Measurements from ENCODE around the gene SLC16A14.

The SLC16A14 gene

GRCh38 chr2:230043461-230043860 lies 25.3 kb downstream of the SLC16A14 start:
- in situ Hi-C loops (cut with HindIII; ENCODE audit: low sequenced_read_pairs) = no loop called here

- in situ Hi-C loops (cut with HindIII; ENCODE audit: low sequenced_read_pairs) = no loop called here
These were observed 25.7 kb downstream of the SLC16A14 start for GRCh38 chr2:230043025-230043424.

- in situ Hi-C loops (cut with HindIII; ENCODE audit: low sequenced_read_pairs) = no loop called here
These were observed 26.5 kb downstream of the SLC16A14 start for GRCh38 chr2:230042195-230042594.

DNA sequence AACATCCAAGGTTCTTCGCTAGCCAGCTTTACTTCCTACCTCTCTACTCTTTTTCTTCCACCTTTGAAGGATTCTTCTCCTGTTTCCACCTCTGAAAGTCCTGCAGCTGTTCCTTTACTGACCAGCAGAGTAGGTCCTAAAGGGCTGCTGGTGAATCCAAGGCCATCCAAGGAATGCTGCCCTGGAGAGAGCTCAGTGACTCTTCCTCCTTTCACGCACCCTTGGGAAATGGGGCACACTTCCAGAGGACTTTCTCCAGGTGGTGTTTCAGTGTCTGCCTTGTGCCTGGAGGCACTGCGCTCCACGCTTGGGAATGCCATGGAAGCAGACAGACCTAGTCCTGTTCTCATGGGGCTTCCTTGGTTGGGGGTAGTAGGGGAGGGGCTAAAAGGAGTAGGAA lies 45.4 kb downstream of the SLC16A14 start:
- in situ Hi-C loops (cut with HindIII; ENCODE audit: low sequenced_read_pairs) = no loop called here

DNA sequence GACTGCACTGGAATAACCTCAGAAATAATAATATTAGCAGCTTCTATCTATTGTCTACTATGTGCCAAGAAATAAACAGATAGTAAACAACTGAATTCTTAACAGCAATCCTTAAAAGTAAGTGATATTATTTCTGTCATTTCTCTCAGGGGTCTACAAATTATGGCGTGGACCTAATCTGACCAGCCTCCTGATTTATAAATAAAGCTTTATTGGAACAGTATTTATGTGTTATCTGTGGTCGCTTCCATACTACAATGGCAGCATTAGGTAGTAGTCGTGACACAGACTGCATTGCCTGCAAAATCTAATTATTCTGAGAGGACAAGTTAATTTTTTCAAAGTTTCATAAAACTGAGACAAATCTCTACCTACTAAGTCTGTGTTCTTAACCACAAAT lies 49.0 kb downstream of the SLC16A14 start:
- in situ Hi-C loops (cut with HindIII; ENCODE audit: low sequenced_read_pairs) = no loop called here

- in situ Hi-C loops (cut with HindIII; ENCODE audit: low sequenced_read_pairs) = no loop called here
These were observed 50.6 kb downstream of the SLC16A14 start for GRCh38 chr2:230018153-230018552.

GRCh38 chr2:230016844-230017243 lies 51.9 kb downstream of the SLC16A14 start:
- in situ Hi-C loops (cut with HindIII; ENCODE audit: low sequenced_read_pairs) = no loop called here

DNA sequence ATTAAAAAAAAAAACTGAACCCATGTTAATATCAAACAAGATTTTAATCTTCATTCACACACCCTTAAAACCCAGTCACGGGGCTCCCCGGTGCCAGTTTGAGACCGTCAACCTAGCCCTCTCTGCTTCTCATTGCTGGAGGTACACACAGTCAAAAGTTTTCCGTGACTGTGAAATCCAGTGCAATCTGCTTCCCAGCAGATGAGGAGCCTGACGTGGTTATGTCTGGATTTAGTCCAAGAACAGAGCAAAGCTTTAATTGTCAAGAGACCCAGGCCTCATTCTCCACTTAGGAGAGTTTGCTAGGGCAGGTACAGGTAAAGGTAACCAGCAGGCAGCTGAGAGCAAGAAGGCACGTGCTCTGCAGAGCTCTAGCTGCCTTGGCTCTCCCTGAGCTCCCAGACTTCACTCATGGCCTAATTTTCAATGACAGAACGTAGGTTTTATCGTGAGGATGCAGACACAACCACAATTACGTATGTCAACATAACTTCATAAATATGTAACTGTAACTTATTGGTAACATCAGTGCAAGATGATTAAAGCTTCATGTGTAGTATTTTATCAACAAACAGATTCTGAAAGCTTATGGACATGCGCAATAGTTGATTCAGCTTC lies 56.3 kb downstream of the SLC16A14 start:
- in situ Hi-C loops (cut with HindIII; ENCODE audit: low sequenced_read_pairs) = no loop called here

DNA sequence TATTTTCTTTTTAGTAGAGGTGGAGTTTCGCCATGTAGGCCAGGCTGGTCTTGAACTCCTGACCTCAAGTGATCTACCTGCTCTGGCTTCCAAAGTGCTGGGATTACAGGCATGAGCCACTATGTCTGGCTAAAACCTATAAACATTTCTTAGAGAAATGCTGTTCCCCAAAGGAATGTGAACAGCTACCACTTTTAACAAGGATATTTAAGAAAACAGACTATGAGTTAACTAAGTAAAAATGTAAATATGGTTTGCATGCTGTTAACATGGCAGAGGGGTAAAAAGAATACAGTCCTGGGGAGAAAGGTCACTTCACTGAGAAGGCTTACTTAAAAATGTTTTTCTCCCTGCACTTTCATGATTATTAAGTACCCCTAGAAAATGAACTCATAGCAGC lies 57.1 kb downstream of the SLC16A14 start:
- in situ Hi-C loops (cut with HindIII; ENCODE audit: low sequenced_read_pairs) = no loop called here

- in situ Hi-C loops (cut with HindIII; ENCODE audit: low sequenced_read_pairs) = no loop called here
These were observed 58.2 kb downstream of the SLC16A14 start for GRCh38 chr2:230010501-230010900.

DNA sequence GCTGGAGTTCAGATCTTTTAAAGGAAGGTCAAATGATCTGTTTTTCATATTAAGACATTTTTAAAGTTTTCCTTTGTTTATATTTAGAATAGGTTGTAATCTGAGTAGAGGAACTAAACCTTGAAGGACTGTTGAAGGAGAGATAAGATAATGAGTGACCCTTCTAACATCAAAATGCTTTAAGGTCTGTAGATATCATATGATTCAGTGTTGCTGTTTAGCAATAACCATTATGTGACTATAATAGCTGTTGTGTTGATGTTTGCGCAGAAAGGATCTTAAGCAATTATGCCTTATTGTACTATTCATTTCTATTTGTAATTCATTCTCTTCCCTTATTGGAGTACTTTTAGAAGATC lies 60.0 kb downstream of the SLC16A14 start:
- in situ Hi-C loops (cut with HindIII; ENCODE audit: low sequenced_read_pairs) = no loop called here

DNA sequence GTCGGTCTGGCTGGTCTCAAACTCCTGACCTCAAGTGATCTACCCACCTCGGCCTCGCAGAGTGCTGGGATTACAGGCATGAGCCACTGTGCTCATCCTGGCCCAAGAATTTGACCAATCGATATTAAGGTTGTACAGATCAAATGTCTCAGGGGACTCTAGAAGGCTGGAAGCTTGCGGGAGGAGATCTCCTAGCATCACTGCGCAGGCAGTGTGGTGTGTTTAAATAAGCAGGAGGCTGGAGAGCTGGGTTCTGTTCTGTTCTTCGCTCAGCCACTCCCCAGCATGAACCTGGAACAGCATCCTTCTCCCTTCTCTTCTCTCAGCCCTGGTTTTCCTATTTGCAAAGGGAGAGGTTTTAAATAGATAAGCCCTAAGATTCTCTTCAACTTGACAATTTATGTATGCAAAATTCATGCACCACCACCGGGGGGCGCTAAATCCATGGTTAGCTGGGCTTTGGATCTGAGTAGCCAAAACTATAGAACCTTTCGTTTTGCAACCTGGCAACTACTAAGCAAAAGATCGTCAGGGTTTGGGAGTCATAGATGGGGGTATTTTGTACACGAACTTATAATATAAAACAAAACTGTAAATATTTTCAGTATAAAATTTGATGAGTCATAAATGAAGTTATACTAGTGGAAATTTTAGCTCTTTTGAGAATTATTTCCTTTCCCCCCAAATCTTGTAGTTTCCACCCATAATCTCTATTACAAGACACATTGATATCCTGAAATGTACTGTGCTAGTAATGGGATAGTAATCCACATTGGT lies 60.6 kb downstream of the SLC16A14 start:
- in situ Hi-C loops (cut with HindIII; ENCODE audit: low sequenced_read_pairs) = no loop called here

GRCh38 chr2:230000118-230000841 lies 68.4 kb downstream of the SLC16A14 start:
- in situ Hi-C loops (cut with HindIII; ENCODE audit: low sequenced_read_pairs) = no loop called here

- in situ Hi-C loops (cut with HindIII; ENCODE audit: low sequenced_read_pairs) = no loop called here
These were observed 71.2 kb downstream of the SLC16A14 start for GRCh38 chr2:229997565-229997964.

DNA sequence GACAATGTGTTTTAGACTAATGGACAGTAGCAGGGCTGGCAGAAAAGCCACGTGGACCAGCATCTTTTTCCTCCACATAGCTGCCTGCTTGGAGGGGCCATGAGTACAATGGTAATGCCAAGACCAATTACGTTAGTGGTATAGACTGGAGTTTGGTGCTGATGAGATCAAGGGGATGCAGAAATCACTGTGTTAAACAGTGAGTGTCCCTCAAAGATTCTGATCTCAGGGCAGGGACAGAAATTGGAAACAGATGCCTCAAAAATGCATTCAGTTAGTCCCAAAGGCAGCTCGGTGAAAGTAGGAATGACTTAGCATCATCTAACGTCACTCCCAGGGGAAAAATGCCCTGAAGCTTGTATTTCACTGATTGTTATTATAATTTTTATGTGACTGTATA lies 72.4 kb downstream of the SLC16A14 start:
- in situ Hi-C loops (cut with HindIII; ENCODE audit: low sequenced_read_pairs) = no loop called here

- in situ Hi-C loops (cut with HindIII; ENCODE audit: low sequenced_read_pairs) = no loop called here
These were observed 75.5 kb downstream of the SLC16A14 start for GRCh38 chr2:229993236-229993635.

Measured in endothelial cell of hepatic sinusoid (primary cell).